Nephron (organoid): Measurements from ENCODE around the gene USP36.
"Not testable (repeated sequence)": the region's sequence is repeated elsewhere in the genome, so short reads cannot be mapped to it uniquely, and the experiment has no call there.

Experiments used
- H3K27ac Mint-ChIP-seq, 3 experiments: 2 replicates each; pipeline ENCODE4 v1.8.0; 2020; ENCODE audit warnings: mixed read lengths in 3 of 3, mild to moderate bottlenecking in 2 of 3, moderate library complexity in 1 of 3
- H3K27me3 Mint-ChIP-seq: 2 replicates; pipeline ENCODE4 v1.8.0; 2021; ENCODE audit warnings: low read depth, mild to moderate bottlenecking, moderate library complexity, mixed read lengths
- H3K36me3 Mint-ChIP-seq: 2 replicates; pipeline ENCODE4 v1.8.0; 2020; ENCODE audit warnings: low read depth, mixed read lengths
- H3K4me1 Mint-ChIP-seq: 2 replicates; pipeline ENCODE4 v1.8.0; 2020; ENCODE audit warnings: mixed read lengths
- H3K4me3 Mint-ChIP-seq, 3 experiments: 2 replicates each; pipeline ENCODE4 v1.8.0; 2020; ENCODE audit warnings: mild to moderate bottlenecking in 3 of 3, mixed read lengths in 3 of 3, moderate library complexity in 2 of 3
- H3K9me3 Mint-ChIP-seq: 2 replicates; pipeline ENCODE4 v1.8.0; 2020; ENCODE audit warnings: mixed read lengths
- TF ChIP-seq, protein P1 (sequence below), 3 experiments: fragments of 200-600 bp; sonication (generic); IDR thresholded peaks; one replicate each; pipeline ENCODE4 v1.5.0; 2021; ENCODE audit warnings: antibody characterized with exemption in 3 of 3; ENCODE audit not compliant: unreplicated experiment in 3 of 3

USP36 gene

DNA sequence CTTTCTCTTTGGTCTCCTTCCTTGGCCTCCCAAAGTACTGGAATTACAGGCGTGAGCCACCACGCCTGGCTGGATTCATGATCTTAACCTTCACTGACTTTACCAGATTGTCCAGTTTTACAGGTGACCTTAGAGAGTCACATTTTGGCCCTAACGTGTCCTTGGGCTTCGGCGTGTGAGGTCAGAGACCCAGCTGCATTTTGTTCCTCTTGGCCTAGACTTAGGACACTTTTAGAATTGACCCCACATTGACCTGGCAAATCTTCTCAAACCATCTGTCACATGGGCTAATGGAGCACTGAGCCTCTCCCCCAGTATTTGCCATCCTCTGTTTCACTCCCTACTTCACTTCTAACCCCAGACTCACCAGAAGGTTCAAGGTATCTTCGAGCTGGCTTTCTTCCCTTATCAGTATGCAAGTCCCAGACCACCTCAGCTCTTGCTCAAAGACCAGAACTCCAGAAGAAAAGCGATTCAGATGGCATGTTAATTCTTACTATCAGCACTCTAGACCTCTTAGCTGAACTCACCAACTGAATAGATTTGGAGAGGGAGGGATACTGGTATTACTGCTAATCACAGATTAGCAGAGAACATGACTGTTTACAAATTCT, 56.8 kb downstream of the USP36 start:
- Mint-ChIP-seq H3K4me1 (peaks cover 26% of the 10 kb centered on the region), H3K27ac (peak overlapping the region; percentile 76 to 82 (median 80)), H3K27me3 (peaks cover 4% of the 10 kb centered on the region), H3K9me3 (no peaks in the 10 kb centered on the region), H3K36me3 (peaks cover 4% of the 10 kb centered on the region), H3K4me3 (peak overlapping the region; percentile 72 to 86 (median 83))
- TF ChIP-seq, protein P1, sequence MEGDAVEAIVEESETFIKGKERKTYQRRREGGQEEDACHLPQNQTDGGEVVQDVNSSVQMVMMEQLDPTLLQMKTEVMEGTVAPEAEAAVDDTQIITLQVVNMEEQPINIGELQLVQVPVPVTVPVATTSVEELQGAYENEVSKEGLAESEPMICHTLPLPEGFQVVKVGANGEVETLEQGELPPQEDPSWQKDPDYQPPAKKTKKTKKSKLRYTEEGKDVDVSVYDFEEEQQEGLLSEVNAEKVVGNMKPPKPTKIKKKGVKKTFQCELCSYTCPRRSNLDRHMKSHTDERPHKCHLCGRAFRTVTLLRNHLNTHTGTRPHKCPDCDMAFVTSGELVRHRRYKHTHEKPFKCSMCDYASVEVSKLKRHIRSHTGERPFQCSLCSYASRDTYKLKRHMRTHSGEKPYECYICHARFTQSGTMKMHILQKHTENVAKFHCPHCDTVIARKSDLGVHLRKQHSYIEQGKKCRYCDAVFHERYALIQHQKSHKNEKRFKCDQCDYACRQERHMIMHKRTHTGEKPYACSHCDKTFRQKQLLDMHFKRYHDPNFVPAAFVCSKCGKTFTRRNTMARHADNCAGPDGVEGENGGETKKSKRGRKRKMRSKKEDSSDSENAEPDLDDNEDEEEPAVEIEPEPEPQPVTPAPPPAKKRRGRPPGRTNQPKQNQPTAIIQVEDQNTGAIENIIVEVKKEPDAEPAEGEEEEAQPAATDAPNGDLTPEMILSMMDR (IDR thresholded peaks at IDR 0.05; ENCODE audit: unreplicated experiment in 3 of 3), result no peak

DNA sequence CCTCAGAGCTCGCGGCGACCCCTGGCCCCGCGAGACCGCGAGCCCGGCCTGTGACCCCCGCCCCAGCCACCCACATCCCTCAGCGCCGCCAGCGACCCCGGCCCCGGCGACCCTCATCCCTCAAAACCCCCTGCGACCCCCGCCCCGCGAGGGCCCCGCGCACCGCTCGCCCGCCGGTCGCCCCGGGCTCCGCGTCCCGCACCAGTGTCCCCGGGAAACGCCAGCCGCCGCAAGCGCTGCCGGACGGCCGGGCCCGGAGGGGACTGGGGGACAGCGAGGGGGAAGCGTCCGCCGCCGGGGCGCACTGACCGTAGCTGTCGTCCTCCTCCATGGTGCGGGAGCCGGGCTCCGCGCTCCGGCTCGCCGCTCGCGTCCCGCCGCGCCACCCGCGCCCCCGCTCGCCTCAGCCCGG, 58.7 kb downstream of the USP36 start, which contains the start of gene CYTH1:
Gene CYTH1, minus strand, starts transcription at position 381 of the 412 bp plus-strand sequence. Its CDS starts 50 bp downstream, at position 331.
- Mint-ChIP-seq H3K27ac (peak within 1 kb of the TSS; percentile 76 to 93 (median 80)), H3K36me3 (no peaks in the 10 kb centered on the region), H3K9me3 (no peaks in the 10 kb centered on the region), H3K4me1 (peaks cover 21% of the 10 kb centered on the region), H3K4me3 (peak within 1 kb of the TSS; percentile 82 to 92 (median 91)), H3K27me3 (peaks cover 4% of the 10 kb centered on the region)
- TF ChIP-seq, protein P1 (IDR thresholded peaks at IDR 0.05; ENCODE audit: unreplicated experiment in 3 of 3), result no peak

DNA sequence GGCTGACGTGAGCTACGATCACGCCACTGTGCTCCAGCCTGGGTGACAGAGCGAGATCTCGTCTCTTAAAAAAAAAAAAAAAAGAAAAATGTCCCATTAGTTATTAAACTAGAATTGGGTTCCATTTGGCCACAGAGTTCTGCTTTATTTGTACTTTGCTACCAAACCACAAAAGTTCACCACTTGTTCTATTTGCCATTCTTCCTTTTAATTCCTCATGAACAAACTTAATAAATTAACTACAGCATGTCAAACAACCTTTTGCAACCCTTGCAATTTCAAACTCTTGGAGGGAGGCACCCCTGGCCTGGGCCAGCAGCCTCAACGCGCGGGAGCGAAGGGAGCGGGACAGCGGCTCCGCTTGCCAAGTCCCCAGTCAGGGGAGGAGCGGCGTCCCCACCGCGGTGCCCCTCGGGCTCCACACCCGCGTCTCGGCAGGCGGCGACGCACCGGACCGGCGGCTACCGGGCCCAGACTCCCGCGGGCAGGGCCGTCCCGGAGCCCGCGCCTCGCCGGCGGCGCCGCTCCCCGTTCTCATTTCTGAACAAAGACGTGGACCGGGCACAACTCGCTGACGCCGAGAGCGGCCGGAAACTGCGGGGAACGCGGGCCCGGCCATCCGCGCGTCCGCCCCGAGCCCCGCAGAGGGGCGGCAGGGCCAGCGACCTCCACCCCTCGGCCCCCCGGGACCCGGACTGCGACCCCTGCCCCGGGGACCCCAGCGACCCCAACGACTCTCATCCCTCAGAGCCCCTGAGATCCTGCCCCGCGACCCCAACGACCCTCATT, 59.3 kb downstream of the USP36 start:
- TF ChIP-seq, protein P1 (IDR thresholded peaks at IDR 0.05; ENCODE audit: unreplicated experiment in 3 of 3), result no peak
- Mint-ChIP-seq H3K4me3 (peak overlapping the region; percentile 82 to 92 (median 91)), H3K9me3 (no peaks in the 10 kb centered on the region), H3K27me3 (peaks cover 4% of the 10 kb centered on the region), H3K36me3 (no peaks in the 10 kb centered on the region), H3K27ac (peak overlapping the region in 2 of 3 experiments; percentile 67 to 85), H3K4me1 (peaks cover 21% of the 10 kb centered on the region)

DNA sequence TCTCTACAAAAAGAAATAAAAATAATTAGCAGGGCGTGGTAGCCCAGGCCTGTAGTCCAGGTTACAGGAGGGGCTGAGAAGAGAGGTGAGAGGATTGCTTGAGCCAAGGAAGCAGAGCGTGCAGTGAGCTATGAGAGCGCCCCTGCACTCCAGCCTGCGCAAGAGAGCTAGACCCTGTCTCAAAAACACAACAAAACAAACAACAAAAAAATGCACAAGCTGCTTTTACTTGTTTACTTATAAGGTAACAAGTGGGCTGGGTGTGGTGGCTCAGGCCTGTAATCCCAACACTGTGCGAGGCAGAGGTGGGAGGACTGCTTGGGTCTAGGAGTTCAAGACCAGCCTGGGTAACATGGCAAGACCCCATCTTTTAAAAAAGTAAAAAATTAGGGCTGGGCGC, 60.3 kb downstream of the USP36 start:
- Mint-ChIP-seq H3K9me3 (no peaks in the 10 kb centered on the region), H3K36me3 (no peaks in the 10 kb centered on the region), H3K27ac (peak overlapping the region; percentile 59 to 86 (median 74)), H3K27me3 (peaks cover 4% of the 10 kb centered on the region), H3K4me3 (peak overlapping the region; percentile 76 to 83 (median 78)), H3K4me1 (peaks cover 23% of the 10 kb centered on the region)
- TF ChIP-seq, protein P1 (IDR thresholded peaks at IDR 0.05; ENCODE audit: unreplicated experiment in 3 of 3), result no peak

DNA sequence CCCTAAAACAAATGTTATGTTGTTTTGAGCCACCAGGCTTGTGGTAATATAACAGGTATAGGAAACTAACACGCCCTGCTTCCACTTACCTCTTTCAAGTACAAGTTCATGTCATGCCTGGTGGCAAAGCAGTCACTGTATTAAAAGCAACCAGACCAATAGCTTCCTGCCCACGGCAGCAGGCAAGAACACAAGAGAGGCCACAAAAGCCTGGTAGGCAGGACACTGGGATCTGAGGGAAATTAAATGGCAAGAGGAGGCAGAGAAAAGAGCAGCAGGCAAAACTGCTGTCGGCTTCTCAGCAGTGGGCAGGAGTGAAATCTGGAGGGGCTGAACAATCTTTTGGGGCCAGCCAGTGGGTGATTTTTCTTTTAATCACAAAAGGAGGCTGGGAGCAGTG, 60.8 kb downstream of the USP36 start:
- Mint-ChIP-seq H3K4me3 (peak overlapping the region; percentile 76 to 83 (median 78)), H3K9me3 (no peaks in the 10 kb centered on the region)
- TF ChIP-seq, protein P1 (IDR thresholded peaks at IDR 0.05; ENCODE audit: unreplicated experiment in 3 of 3), result no peak

DNA sequence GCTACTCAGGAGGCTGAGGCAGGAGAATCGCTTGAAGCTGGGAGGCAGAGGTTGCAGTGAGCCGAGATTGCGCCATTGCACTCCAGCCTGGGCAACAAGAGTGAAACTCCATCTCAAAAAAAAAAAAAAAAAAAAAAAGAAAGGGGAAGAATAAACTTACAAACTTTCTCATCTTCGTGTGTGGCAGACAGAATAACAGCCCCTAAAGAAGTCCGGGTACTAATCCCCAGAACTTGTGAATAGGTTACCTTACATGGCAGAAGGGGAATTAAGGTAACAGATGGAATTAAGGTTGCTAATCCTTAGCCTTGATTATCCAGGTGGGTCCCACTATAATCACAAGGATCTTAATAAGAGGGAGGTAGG, 61.3 kb downstream of the USP36 start:
- H3K27me3 Mint-ChIP-seq, H3K9me3 Mint-ChIP-seq, H3K36me3 Mint-ChIP-seq: not testable (repeated sequence)
- H3K4me1 Mint-ChIP-seq, result peaks cover 32% of the 10 kb centered on the region
- H3K27ac Mint-ChIP-seq, result peak overlapping the region in 2 of 3 experiments; percentile 59 to 74
- peak overlapping the region; percentile 76 to 83 (median 78) for H3K4me3 Mint-ChIP-seq

More for the DNA sequence above, 60.8 kb downstream of the USP36 start:
- Mint-ChIP-seq H3K27me3 (peaks cover 4% of the 10 kb centered on the region), H3K4me1 (peaks cover 26% of the 10 kb centered on the region), H3K36me3 (no peaks in the 10 kb centered on the region), H3K27ac (peak overlapping the region; percentile 59 to 86 (median 74))
